Central memory CD8-positive, alpha-beta T cell (primary cell): ENCODE measurements around the gene ARF3.

Source experiments
- ATAC-seq: fragments of 150-1000 bp; cut with Tn5 transposase; replicated peaks from 2 replicates; pipeline ENCODE4 v1.10.0; 2022; ENCODE audit warnings: mild to moderate bottlenecking, moderate FRiP score, moderate number of reproducible peaks; ENCODE audit not compliant: poor library complexity, severe bottlenecking; ENCODE audit errors: extremely low read depth
- DNase-seq, 2 donors: peaks; one replicate each; pipeline ENCODE4 v3.0.0; 2021; ENCODE audit warnings: low spot score in 2 of 2
- H3K27ac Mint-ChIP-seq: one replicate; pipeline ENCODE4 v1.8.0; 2022; ENCODE audit warnings: low read depth, mild to moderate bottlenecking, moderate library complexity, mixed read lengths
- H3K27me3 Mint-ChIP-seq: one replicate; pipeline ENCODE4 v1.8.0; 2022; ENCODE audit warnings: mixed read lengths
- H3K36me3 Mint-ChIP-seq: one replicate; pipeline ENCODE4 v1.8.0; 2022; ENCODE audit warnings: mild to moderate bottlenecking, moderate library complexity, mixed read lengths; ENCODE audit not compliant: insufficient read depth
- H3K4me1 Mint-ChIP-seq: one replicate; pipeline ENCODE4 v1.8.0; 2022; ENCODE audit warnings: mixed read lengths
- H3K4me3 Mint-ChIP-seq: one replicate; pipeline ENCODE4 v1.8.0; 2022; ENCODE audit warnings: mild to moderate bottlenecking, moderate library complexity, mixed read lengths
- H3K9me3 Mint-ChIP-seq: one replicate; pipeline ENCODE4 v1.8.0; 2022; ENCODE audit warnings: mixed read lengths

Gene ARF3

GRCh38 chr12:48957141-48958048 lies at the start of gene ARF3:
TSS of gene ARF3 (minus strand) at chr12:48957487. CDS start at chr12:48941095, 16,392 bp downstream.
- Mint-ChIP-seq H3K4me1 (peaks cover 53% of the 10 kb centered on the region), H3K4me3 (peak within 1 kb of the TSS; percentile 89), H3K27ac (peak within 1 kb of the TSS; percentile 89), H3K27me3 (peaks cover 13% of the 10 kb centered on the region), H3K9me3 (no peaks in the 10 kb centered on the region), H3K36me3 (peaks cover 19% of the 10 kb centered on the region)
- ATAC-seq, result peak; percentile 95
- DNase-seq, result peak; percentile 80 to 85

DNA sequence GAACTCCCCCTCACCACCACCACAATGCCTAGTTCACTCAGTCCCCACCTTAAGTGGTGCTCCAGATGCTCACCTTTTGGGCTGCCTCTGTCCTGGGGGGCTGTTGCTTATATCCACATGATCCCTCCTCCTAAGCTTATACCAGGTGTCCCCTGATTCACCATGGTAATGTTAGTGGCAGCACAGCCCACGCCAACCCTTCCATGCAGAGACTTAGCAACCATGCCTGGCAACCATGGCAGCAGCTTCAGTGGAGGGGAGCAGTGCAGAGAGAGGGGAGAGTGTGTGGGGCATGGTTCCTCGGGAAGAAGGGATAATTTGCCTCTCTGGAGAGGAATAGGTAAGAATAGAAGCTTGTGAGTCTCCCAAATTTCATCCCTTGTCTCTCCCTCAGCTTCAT lies 43.1 kb upstream of the ARF3 start:
- Mint-ChIP-seq H3K4me1 (peaks cover 33% of the 10 kb centered on the region), H3K36me3 (peaks cover 41% of the 10 kb centered on the region), H3K4me3 (no peak overlapping the region), H3K9me3 (no peaks in the 10 kb centered on the region), H3K27me3 (peaks cover 66% of the 10 kb centered on the region), H3K27ac (no peak overlapping the region)
- no peak for DNase-seq
- ATAC-seq, result no peak

DNA sequence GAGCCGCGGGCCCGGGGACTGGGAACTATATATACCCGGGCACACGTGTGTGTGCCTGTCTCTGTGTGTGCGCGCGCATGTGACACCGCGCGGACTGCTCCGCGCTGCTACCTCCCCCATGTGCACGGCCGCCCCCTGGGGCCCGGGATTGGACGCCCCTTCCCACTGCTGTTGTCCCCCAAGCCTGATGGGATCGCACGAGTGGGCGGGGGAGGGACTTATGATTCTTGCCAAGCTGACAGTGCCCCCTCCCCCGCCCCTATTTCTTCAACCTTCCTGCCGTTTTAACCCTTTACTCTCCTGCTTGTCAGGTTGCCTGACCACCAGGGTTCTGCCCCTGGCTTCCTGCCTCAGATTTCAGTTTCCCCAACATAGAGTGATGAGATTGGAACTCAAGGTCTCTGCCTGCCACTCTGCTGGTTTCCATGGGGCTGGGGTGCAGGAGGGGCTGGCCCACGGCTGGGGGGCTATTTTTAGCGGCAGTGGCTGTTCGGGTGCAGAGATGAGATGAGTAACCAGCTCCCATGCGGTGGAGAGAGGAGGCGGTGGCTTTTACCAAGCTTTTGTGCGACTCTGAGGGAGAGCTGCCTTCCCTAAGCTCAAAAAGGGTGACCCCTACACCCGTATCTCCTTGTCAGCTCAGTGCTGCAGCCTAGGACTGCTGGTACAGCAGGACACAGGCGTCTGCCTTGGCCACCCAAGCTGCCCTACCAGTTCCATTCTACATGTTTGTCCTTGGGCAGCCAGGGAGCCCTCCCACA lies 42.3 kb upstream of the ARF3 start, which contains the start of gene DDN:
Gene DDN, minus strand, starts transcription at position 5 of the 761 bp plus-strand sequence. CDS start 88 bp downstream, outside the sequence.
- Mint-ChIP-seq H3K4me1 (peaks cover 37% of the 10 kb centered on the region), H3K4me3 (peak within 1 kb of the TSS; percentile 66), H3K27ac (no peak within 1 kb of the TSS), H3K27me3 (peaks cover 69% of the 10 kb centered on the region), H3K9me3 (no peaks in the 10 kb centered on the region), H3K36me3 (peaks cover 33% of the 10 kb centered on the region)
- peak; percentile 56 for ATAC-seq
- DNase-seq, result no peak

GRCh38 chr12:48998497-48999353 lies 41.4 kb upstream of the ARF3 start:
- ATAC-seq (peak; percentile 21), DNase-seq (no peak)
- Mint-ChIP-seq H3K36me3 (peaks cover 31% of the 10 kb centered on the region), H3K27me3 (peaks cover 68% of the 10 kb centered on the region), H3K4me1 (peaks cover 37% of the 10 kb centered on the region), H3K9me3 (no peaks in the 10 kb centered on the region), H3K27ac (no peak overlapping the region), H3K4me3 (peak overlapping the region; percentile 66)

DNA sequence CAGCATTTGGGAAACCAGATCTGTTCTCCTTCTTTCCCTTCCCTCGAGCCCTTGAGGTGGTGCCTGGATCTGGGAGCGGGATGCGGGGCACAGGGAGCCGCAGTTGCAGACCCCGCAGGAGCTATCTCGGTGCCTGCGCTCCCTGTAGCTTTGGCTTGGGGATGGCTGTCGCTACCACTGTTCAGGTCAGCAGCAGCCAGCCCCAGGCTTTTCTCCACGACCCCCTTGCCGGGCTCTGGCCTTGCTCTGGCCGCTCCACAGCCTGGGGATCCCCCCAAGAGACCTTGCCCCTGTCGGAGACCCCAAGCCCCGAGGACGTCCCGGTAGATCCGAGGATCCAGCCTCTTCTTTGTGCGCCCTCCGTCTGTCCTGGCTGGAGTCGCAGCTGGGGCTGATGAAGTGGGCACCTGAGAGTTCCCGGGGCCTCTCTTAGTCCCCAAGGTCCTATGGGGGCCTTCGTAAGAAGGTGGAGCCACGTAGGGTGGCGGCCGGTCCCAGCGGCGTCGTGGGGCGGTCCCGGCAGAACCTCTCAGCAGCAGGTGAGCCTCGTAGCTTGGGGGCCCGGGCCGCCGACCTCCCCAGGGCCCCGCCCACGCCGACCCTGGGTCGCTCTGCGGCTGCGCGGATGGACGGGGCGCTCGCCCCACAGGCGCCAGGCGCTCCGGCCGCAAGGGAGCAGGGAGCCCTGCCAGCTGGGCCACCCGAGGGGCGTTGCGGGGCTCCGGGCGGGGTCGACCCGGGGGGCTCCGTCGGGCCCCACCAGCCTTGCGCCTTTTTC lies 40.6 kb upstream of the ARF3 start:
- peak overlapping the region; percentile 70 for H3K4me3 Mint-ChIP-seq
- DNase-seq (no peak), ATAC-seq (peak; percentile 9)
- peaks cover 37% of the 10 kb centered on the region for H3K4me1 Mint-ChIP-seq
- H3K27ac Mint-ChIP-seq, result peak overlapping the region; percentile 13
- no peaks in the 10 kb centered on the region for H3K9me3 Mint-ChIP-seq
- H3K36me3 Mint-ChIP-seq, result peaks cover 27% of the 10 kb centered on the region
- H3K27me3 Mint-ChIP-seq, result peaks cover 64% of the 10 kb centered on the region

- peak; percentile 68 for ATAC-seq
- Mint-ChIP-seq H3K4me1 (peaks cover 37% of the 10 kb centered on the region), H3K27ac (peak overlapping the region; percentile 13), H3K27me3 (peaks cover 56% of the 10 kb centered on the region), H3K4me3 (peak overlapping the region; percentile 70), H3K36me3 (peaks cover 19% of the 10 kb centered on the region), H3K9me3 (no peaks in the 10 kb centered on the region)
- peak; percentile 46 to 70 for DNase-seq
Measured at GRCh38 chr12:48996794-48997718, 39.8 kb upstream of the ARF3 start.

DNA sequence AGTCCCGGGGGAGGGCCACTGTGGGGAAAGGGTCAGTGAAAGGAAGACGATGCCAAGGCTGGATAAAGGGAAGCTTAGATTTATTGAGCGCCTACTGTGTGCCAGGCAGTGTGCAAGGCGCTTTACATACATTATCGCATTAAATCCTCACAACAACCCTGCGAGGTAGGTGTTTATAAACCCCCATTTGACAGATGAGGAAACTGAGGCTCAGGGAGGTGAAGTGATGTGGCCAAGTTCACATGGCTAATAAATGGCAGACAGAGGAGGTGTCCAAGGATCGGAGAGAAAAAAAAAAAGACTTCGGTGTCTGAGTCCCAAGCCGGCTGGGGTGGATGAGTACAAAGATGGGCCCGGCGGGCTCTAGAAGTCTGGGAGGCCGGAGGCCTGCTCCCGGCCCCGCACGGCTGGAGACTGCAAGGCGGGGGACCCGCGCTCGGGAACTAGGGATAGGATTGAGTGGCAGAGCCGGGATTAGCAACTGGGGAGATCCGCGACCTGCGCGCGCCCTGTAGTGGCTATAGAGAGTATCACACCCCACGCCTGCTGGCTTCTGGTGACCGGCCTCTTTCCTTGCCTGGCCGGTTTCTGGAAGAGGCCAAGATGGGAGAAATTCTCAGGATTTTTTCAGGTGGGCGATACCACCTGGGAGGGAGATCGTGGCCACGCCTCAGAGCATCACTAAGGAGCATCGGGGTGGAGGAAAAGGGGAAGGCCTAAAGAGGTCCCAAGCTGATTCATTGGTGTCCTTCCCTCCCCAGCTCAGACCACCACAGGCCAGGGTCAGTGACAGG lies 38.0 kb upstream of the ARF3 start:
- Mint-ChIP-seq H3K4me1 (peaks cover 29% of the 10 kb centered on the region), H3K27me3 (peaks cover 48% of the 10 kb centered on the region)

GRCh38 chr12:48994224-48995085 lies 37.2 kb upstream of the ARF3 start:
- DNase-seq (no peak), ATAC-seq (no peak)
- Mint-ChIP-seq H3K4me1 (peaks cover 21% of the 10 kb centered on the region), H3K27ac (no peak overlapping the region), H3K9me3 (no peaks in the 10 kb centered on the region), H3K27me3 (peaks cover 48% of the 10 kb centered on the region), H3K4me3 (no peak overlapping the region), H3K36me3 (peaks cover 8% of the 10 kb centered on the region)

More for the DNA sequence above, 38.0 kb upstream of the ARF3 start:
- DNase-seq (peak in 1 of 2 donors; percentile 27), ATAC-seq (no peak)
- peak overlapping the region; percentile 77 for H3K27ac Mint-ChIP-seq
- no peak overlapping the region for H3K4me3 Mint-ChIP-seq
- no peaks in the 10 kb centered on the region for H3K9me3 Mint-ChIP-seq
- peaks cover 9% of the 10 kb centered on the region for H3K36me3 Mint-ChIP-seq

GRCh38 chr12:48993787-48994186 lies 36.5 kb upstream of the ARF3 start:
- H3K27me3 Mint-ChIP-seq, result peaks cover 49% of the 10 kb centered on the region
- ATAC-seq, result no peak
- peaks cover 16% of the 10 kb centered on the region for H3K4me1 Mint-ChIP-seq
- no peak for DNase-seq
- no peak overlapping the region for H3K27ac Mint-ChIP-seq
- H3K36me3 Mint-ChIP-seq, result peaks cover 4% of the 10 kb centered on the region
- no peak overlapping the region for H3K4me3 Mint-ChIP-seq
- H3K9me3 Mint-ChIP-seq, result no peaks in the 10 kb centered on the region
